OCI-LY3 (cell line): ENCODE data around the gene MCF2.

Source experiments
- CTCF ChIP-seq: fragments of 200-600, 300-600 bp; sonication (generic); IDR thresholded peaks from 2 replicates; pipeline ENCODE4 v1.5.1; 2014; ENCODE audit warnings: antibody characterized with exemption, low read length, low read depth
- EZH2phosphoT487 ChIP-seq: fragments of 200-600 bp; shearing (Covaris generic); IDR thresholded peaks from 2 replicates; pipeline ENCODE4 v1.6.1; 2018; ENCODE audit warnings: antibody characterized with exemption, mixed run types, low read depth

GRCh38 chrX:139691493-139691842 lies 16.5 kb downstream of the MCF2 start:
- TF ChIP-seq CTCF (no peak), EZH2phosphoT487 (no peak)
